GM18499 (cell line): ENCODE data around the gene CALML5.

ENCODE experiments used
- ATAC-seq: cut with Tn5 transposase; IDR thresholded peaks from one replicate; pipeline ENCODE4 v1.9.1; 2021; ENCODE audit warnings: moderate number of reproducible peaks; ENCODE audit not compliant: insufficient read depth, unreplicated experiment

CALML5 gene

GRCh38 chr10:5534051-5534821, 34.9 kb upstream of the CALML5 start:
- ATAC-seq = no peak

- no peak for ATAC-seq
Measured at GRCh38 chr10:5533098-5533731, 33.8 kb upstream of the CALML5 start.

GRCh38 chr10:5532618-5533097, 33.3 kb upstream of the CALML5 start:
- ATAC-seq = no peak

GRCh38 chr10:5532307-5532605, 32.9 kb upstream of the CALML5 start:
- no peak for ATAC-seq

- ATAC-seq = no peak
Measured at GRCh38 chr10:5531558-5532306, 32.4 kb upstream of the CALML5 start.

GRCh38 chr10:5530846-5531557, 31.6 kb upstream of the CALML5 start:
- ATAC-seq = no peak

- ATAC-seq = no peak
Measured at GRCh38 chr10:5530412-5530806, 31.0 kb upstream of the CALML5 start.

- no peak for ATAC-seq
Measured at GRCh38 chr10:5529702-5530411, 30.5 kb upstream of the CALML5 start.

GRCh38 chr10:5528989-5529701, 29.8 kb upstream of the CALML5 start:
- no peak for ATAC-seq

GRCh38 chr10:5527332-5528200, 28.2 kb upstream of the CALML5 start:
- no peak for ATAC-seq

- ATAC-seq = no peak
Measured at GRCh38 chr10:5526691-5527331, 27.4 kb upstream of the CALML5 start.

- no peak for ATAC-seq
Measured at GRCh38 chr10:5525561-5526341, 26.4 kb upstream of the CALML5 start.

GRCh38 chr10:5524641-5525560, 25.5 kb upstream of the CALML5 start, which contains the start of gene CALML3:
Gene CALML3, plus strand, starts transcription at chr10:5524961. Its CDS starts 125 bp downstream, at chr10:5525086.
- ATAC-seq = no peak

GRCh38 chr10:5523796-5524574, 24.6 kb upstream of the CALML5 start:
- ATAC-seq = no peak

- no peak for ATAC-seq
Measured at GRCh38 chr10:5522913-5523560, 23.7 kb upstream of the CALML5 start.
